WTC11 (cell line): ENCODE data around the gene DNAH9.

Experiments
- CREB1 ChIP-seq: sonication (generic); formaldehyde crosslinking; IDR thresholded peaks from 2 replicates; pipeline ENCODE4 v1.8.0; 2023; ENCODE audit warnings: mild to moderate bottlenecking, missing genetic modification reagents
- CREM ChIP-seq: sonication (generic); formaldehyde crosslinking; IDR thresholded peaks from 2 replicates; pipeline ENCODE4 v1.8.1; 2022; ENCODE audit warnings: mild to moderate bottlenecking, missing genetic modification reagents, moderate library complexity
- CTCF ChIP-seq: fragments of 200-600 bp; IDR thresholded peaks from 2 replicates; pipeline ENCODE4 v1.8.0; 2022; ENCODE audit warnings: antibody characterized with exemption
- GABPB1 ChIP-seq: sonication (generic); formaldehyde crosslinking; IDR thresholded peaks from 2 replicates; pipeline ENCODE4 v1.8.1; 2023; ENCODE audit warnings: mild to moderate bottlenecking, missing genetic modification reagents
- HMGXB4 ChIP-seq: sonication (generic); formaldehyde crosslinking; IDR thresholded peaks from 2 replicates; pipeline ENCODE4 v1.8.1; 2023; ENCODE audit warnings: mild to moderate bottlenecking, moderate library complexity, missing genetic modification reagents
- MAX ChIP-seq: sonication (generic); formaldehyde crosslinking; IDR thresholded peaks from 2 replicates; pipeline ENCODE4 v1.8.0; 2022; ENCODE audit warnings: mild to moderate bottlenecking, missing genetic modification reagents
- PRRX2 ChIP-seq: fragments of 250-450 bp; sonication (Bioruptor Pico); IDR thresholded peaks from 2 replicates; pipeline ENCODE4 v1.8.0; 2021; ENCODE audit warnings: mild to moderate bottlenecking
- TCF7 ChIP-seq: sonication (generic); formaldehyde crosslinking; IDR thresholded peaks from 2 replicates; pipeline ENCODE4 v1.8.0; 2022; ENCODE audit warnings: mild to moderate bottlenecking, low read depth, missing genetic modification reagents, moderate library complexity
- TP53 ChIP-seq: sonication (generic); formaldehyde crosslinking; IDR thresholded peaks from 2 replicates; pipeline ENCODE4 v1.8.1; 2023; ENCODE audit warnings: mild to moderate bottlenecking, missing genetic modification reagents
- ZNF121 ChIP-seq: sonication (generic); formaldehyde crosslinking; IDR thresholded peaks from 2 replicates; pipeline ENCODE4 v1.8.0; 2023; ENCODE audit warnings: missing genetic modification reagents
- ZNF423 ChIP-seq: fragments of 250-450 bp; sonication (Bioruptor Pico); IDR thresholded peaks from 2 replicates; pipeline ENCODE4 v2.1.2; 2022; ENCODE audit warnings: mild to moderate bottlenecking, moderate library complexity
- TF ChIP-seq, protein P1 (sequence below): sonication (generic); formaldehyde crosslinking; IDR thresholded peaks from 2 replicates; pipeline ENCODE4 v1.8.1; 2022; ENCODE audit warnings: low read depth, missing genetic modification reagents, borderline replicate concordance
- TF ChIP-seq, protein P2 (sequence below): sonication (generic); formaldehyde crosslinking; IDR thresholded peaks from 2 replicates; pipeline ENCODE4 v1.8.1; 2022; ENCODE audit warnings: low read depth, mild to moderate bottlenecking, moderate library complexity, missing genetic modification reagents, borderline replicate concordance

DNA sequence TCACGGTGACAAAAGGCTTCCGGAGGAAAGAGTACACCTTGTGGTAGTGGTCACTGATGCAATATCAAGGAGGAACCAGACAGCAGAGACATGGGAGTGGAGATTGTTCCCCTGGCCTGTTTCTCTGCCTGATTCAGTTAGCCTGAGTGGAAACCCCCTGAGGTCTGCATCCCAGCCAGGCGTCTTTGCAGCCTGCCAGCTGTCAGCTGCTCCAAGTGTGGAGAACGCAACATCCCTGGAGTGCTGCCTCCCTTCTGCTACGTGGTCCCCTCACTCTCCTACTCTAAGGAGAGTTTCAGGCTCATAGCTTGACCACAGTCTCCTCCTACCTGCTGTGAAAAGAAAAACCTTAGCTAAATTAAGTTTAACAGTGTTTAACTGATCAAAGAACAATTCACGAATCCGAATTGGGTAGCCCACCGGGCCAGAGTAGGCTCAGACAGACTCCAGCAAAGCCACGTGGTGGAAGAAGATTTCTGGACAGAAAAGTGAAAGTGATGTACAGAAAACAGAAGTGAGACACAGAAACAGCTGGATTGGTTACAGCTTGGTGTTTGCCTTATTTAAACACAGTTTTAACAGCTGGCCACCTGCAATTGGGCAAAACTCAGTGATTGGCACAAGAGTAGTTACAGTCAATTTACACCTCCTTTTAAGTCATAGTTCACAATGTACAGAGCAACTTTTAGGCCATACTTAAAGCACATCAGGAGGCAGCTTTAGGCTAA is 188.6 kb downstream of the DNAH9 start:
- no peak for TF ChIP-seq CREB1 (CRISPR knock-in tag)
- TF ChIP-seq CTCF, result no peak
- TF ChIP-seq, protein P1, sequence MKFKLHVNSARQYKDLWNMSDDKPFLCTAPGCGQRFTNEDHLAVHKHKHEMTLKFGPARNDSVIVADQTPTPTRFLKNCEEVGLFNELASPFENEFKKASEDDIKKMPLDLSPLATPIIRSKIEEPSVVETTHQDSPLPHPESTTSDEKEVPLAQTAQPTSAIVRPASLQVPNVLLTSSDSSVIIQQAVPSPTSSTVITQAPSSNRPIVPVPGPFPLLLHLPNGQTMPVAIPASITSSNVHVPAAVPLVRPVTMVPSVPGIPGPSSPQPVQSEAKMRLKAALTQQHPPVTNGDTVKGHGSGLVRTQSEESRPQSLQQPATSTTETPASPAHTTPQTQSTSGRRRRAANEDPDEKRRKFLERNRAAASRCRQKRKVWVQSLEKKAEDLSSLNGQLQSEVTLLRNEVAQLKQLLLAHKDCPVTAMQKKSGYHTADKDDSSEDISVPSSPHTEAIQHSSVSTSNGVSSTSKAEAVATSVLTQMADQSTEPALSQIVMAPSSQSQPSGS (CRISPR knock-in tag), result no peak
- no peak for TF ChIP-seq HMGXB4 (CRISPR knock-in tag)
- TF ChIP-seq ZNF121 (CRISPR knock-in tag), result no peak
- TF ChIP-seq MAX (CRISPR knock-in tag), result no peak
- TF ChIP-seq PRRX2, result no peak
- no peak for TF ChIP-seq GABPB1
- no peak for TF ChIP-seq TP53 (CRISPR knock-in tag)
- no peak for TF ChIP-seq ZNF423 (CRISPR knock-in tag)
- TF ChIP-seq, protein P2, sequence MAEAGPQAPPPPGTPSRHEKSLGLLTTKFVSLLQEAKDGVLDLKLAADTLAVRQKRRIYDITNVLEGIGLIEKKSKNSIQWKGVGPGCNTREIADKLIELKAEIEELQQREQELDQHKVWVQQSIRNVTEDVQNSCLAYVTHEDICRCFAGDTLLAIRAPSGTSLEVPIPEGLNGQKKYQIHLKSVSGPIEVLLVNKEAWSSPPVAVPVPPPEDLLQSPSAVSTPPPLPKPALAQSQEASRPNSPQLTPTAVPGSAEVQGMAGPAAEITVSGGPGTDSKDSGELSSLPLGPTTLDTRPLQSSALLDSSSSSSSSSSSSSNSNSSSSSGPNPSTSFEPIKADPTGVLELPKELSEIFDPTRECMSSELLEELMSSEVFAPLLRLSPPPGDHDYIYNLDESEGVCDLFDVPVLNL, result no peak
- TF ChIP-seq TCF7 (CRISPR knock-in tag), result no peak
- TF ChIP-seq CREM, result no peak
